G401.6 (cell line): ENCODE results near the gene TTC39A.

Experiments used
- FAIRE-seq: peaks from 2 replicates; lab custom pipeline; 2012; peaks lifted over from hg19 to GRCh38; lab: Jason Lieb, UNC

Gene TTC39A

GRCh38 chr1:51297401-51298321 lies 32.7 kb downstream of the TTC39A start:
- no peak for FAIRE-seq

GRCh38 chr1:51296383-51297357 lies 33.7 kb downstream of the TTC39A start:
- peak; percentile 28 for FAIRE-seq

- no peak for FAIRE-seq
Observed at GRCh38 chr1:51295926-51296325, 34.4 kb downstream of the TTC39A start.

GRCh38 chr1:51294566-51295184 lies 35.7 kb downstream of the TTC39A start:
- no peak for FAIRE-seq

GRCh38 chr1:51293898-51294515 lies 36.4 kb downstream of the TTC39A start:
- no peak for FAIRE-seq

- no peak for FAIRE-seq
Observed at GRCh38 chr1:51290489-51290847, 39.9 kb downstream of the TTC39A start.

GRCh38 chr1:51289676-51290488 lies 40.5 kb downstream of the TTC39A start:
- FAIRE-seq: no peak

- no peak for FAIRE-seq
Observed at GRCh38 chr1:51288578-51288977, 41.8 kb downstream of the TTC39A start.

GRCh38 chr1:51287966-51288365 lies 42.4 kb downstream of the TTC39A start:
- FAIRE-seq: no peak

- no peak for FAIRE-seq
Observed at GRCh38 chr1:51285055-51285454, 45.3 kb downstream of the TTC39A start.

GRCh38 chr1:51284487-51284954 lies 45.8 kb downstream of the TTC39A start:
- no peak for FAIRE-seq

- no peak for FAIRE-seq
Observed at GRCh38 chr1:51283979-51284378, 46.4 kb downstream of the TTC39A start.

GRCh38 chr1:51282605-51283004 lies 47.8 kb downstream of the TTC39A start:
- FAIRE-seq: no peak

GRCh38 chr1:51281807-51282206 lies 48.6 kb downstream of the TTC39A start:
- FAIRE-seq: no peak

- FAIRE-seq: no peak
Observed at GRCh38 chr1:51280321-51280978, 49.9 kb downstream of the TTC39A start.

- no peak for FAIRE-seq
Observed at GRCh38 chr1:51276286-51276685, 54.1 kb downstream of the TTC39A start.

GRCh38 chr1:51274676-51275075 lies 55.7 kb downstream of the TTC39A start:
- no peak for FAIRE-seq

- no peak for FAIRE-seq
Observed at GRCh38 chr1:51272916-51273315, 57.4 kb downstream of the TTC39A start.

GRCh38 chr1:51270751-51271150 lies 59.6 kb downstream of the TTC39A start:
- FAIRE-seq: no peak

- no peak for FAIRE-seq
Observed at GRCh38 chr1:51268634-51269033, 61.7 kb downstream of the TTC39A start.

GRCh38 chr1:51266791-51267190 lies 63.6 kb downstream of the TTC39A start:
- FAIRE-seq: no peak
